GM23338 (cell line): ENCODE measurements around the gene SLC9A9. TPM values are rescaled to one million over a fixed set of nuclear protein-coding genes. Genes with fewer than 3 reads are reported as not detected.
A peak's percentile ranks its signal among the peaks of the same experiment; 100 is the strongest.

Source experiments
- ATAC-seq: fragments of 200-7000 bp; cut with Tn5 transposase; 3 replicates; pipeline ENCODE4 v1.9.1; 2020
- DNase-seq: peaks from one replicate; pipeline ENCODE4 v3.0.0-alpha.2; 2015; ENCODE audit warnings: low spot score
- H2AFZ ChIP-seq: fragments of 200-600 bp; sonication (generic); 2 replicates; pipeline ENCODE4 v1.8.0; 2016; ENCODE audit warnings: antibody characterized with exemption, mild to moderate bottlenecking, moderate library complexity
- H3F3A ChIP-seq: fragments of 200-600 bp; sonication (generic); replicated peaks from 2 replicates; pipeline ENCODE4 v1.8.0; 2017; ENCODE audit warnings: antibody characterized with exemption, mixed run types, low read depth
- H3K27ac ChIP-seq: fragments of 200-600 bp; sonication (generic); 2 replicates; pipeline ENCODE4 v1.6.1; 2016; ENCODE audit warnings: low read depth
- H3K27me3 ChIP-seq: fragments of 200-600 bp; sonication (generic); 2 replicates; pipeline ENCODE4 v1.8.0; 2016; ENCODE audit warnings: mild to moderate bottlenecking, mixed run types, moderate library complexity; ENCODE audit not compliant: insufficient read depth
- H3K36me3 ChIP-seq: fragments of 200-600 bp; sonication (generic); 2 replicates; pipeline ENCODE4 v1.8.0; 2016; ENCODE audit warnings: mild to moderate bottlenecking; ENCODE audit not compliant: insufficient read depth
- H3K4me1 ChIP-seq: fragments of 200-600 bp; sonication (generic); 2 replicates; pipeline ENCODE4 v1.8.0; 2016; ENCODE audit warnings: mild to moderate bottlenecking, moderate library complexity; ENCODE audit not compliant: insufficient read depth
- H3K4me2 ChIP-seq: fragments of 200-600 bp; sonication (generic); 2 replicates; pipeline ENCODE4 v1.7.1; 2017; ENCODE audit warnings: mixed run types
- H3K4me3 ChIP-seq: fragments of 200-600 bp; sonication (generic); 2 replicates; pipeline ENCODE4 v1.6.1; 2016; ENCODE audit warnings: mixed run types
- H3K79me2 ChIP-seq: fragments of 200-600 bp; sonication (generic); replicated peaks from 2 replicates; pipeline ENCODE4 v1.8.0; 2017; ENCODE audit warnings: mild to moderate bottlenecking; ENCODE audit not compliant: insufficient read depth
- H3K9me2 ChIP-seq: fragments of 200-600 bp; sonication (generic); 2 replicates; pipeline ENCODE4 v1.8.0; 2017; ENCODE audit not compliant: insufficient read depth
- H4K20me1 ChIP-seq: fragments of 200-600 bp; sonication (generic); replicated peaks from 2 replicates; pipeline ENCODE4 v1.8.0; 2017; ENCODE audit warnings: mild to moderate bottlenecking; ENCODE audit not compliant: insufficient read depth
- H3K27ac Mint-ChIP-seq: 2 replicates; pipeline ENCODE4 v1.8.0; 2020; ENCODE audit warnings: inconsistent platforms, mild to moderate bottlenecking, moderate library complexity, mixed read lengths
- H3K27me3 Mint-ChIP-seq: 3 replicates; pipeline ENCODE4 v1.8.0; 2022; ENCODE audit warnings: low read depth, mild to moderate bottlenecking, moderate library complexity, mixed read lengths, inconsistent platforms; ENCODE audit not compliant: insufficient read depth, poor library complexity
- H3K36me3 Mint-ChIP-seq: 3 replicates; pipeline ENCODE4 v1.8.0; 2021; ENCODE audit warnings: low read depth, mild to moderate bottlenecking, inconsistent platforms, moderate library complexity, mixed read lengths
- H3K4me1 Mint-ChIP-seq: 3 replicates; pipeline ENCODE4 v1.8.0; 2020; ENCODE audit warnings: mild to moderate bottlenecking, inconsistent platforms, mixed read lengths
- H3K4me3 Mint-ChIP-seq: 3 replicates; pipeline ENCODE4 v1.8.0; 2021; ENCODE audit warnings: moderate library complexity, mild to moderate bottlenecking, inconsistent platforms, mixed read lengths
- H3K9me3 Mint-ChIP-seq: 3 replicates; pipeline ENCODE4 v1.8.0; 2020; ENCODE audit warnings: moderate library complexity, mild to moderate bottlenecking, inconsistent platforms, mixed read lengths
- CREB1 ChIP-seq: fragments of 250-450 bp; sonication (Bioruptor Pico); IDR thresholded peaks from 2 replicates; pipeline ENCODE4 v1.5.0; 2020; ENCODE audit warnings: low read depth, mild to moderate bottlenecking, moderate library complexity
- CTCF ChIP-seq, 2 experiments: fragments of 200-600 bp in 1 of 2; sonication (generic) in 1 of 2; conservative IDR thresholded peaks; 2 replicates each; pipeline versions ENCODE4 v1.5.1 to v1.6.1; 2016 to 2017; ENCODE audit warnings: antibody characterized with exemption in 2 of 2, low read depth in 2 of 2, mild to moderate bottlenecking in 2 of 2, moderate library complexity in 1 of 2
- EZH2 ChIP-seq: fragments of 200-600 bp; sonication (generic); IDR thresholded peaks from one replicate; pipeline ENCODE4 v1.8.0; 2017; ENCODE audit warnings: antibody characterized with exemption, mild to moderate bottlenecking, low read depth; ENCODE audit not compliant: unreplicated experiment
- EZH2phosphoT487 ChIP-seq: fragments of 200-600 bp; sonication (generic); IDR thresholded peaks from one replicate; pipeline ENCODE4 v1.8.1; 2018; ENCODE audit warnings: antibody characterized with exemption; ENCODE audit not compliant: unreplicated experiment
- JUNB ChIP-seq: IDR thresholded peaks from one replicate; pipeline ENCODE4 v1.6.1; 2016; ENCODE audit warnings: antibody characterized with exemption; ENCODE audit not compliant: unreplicated experiment
- NANOG ChIP-seq: IDR thresholded peaks from 2 replicates; pipeline ENCODE4 v1.6.1; 2016; ENCODE audit warnings: antibody characterized with exemption, borderline replicate concordance
- POLR2AphosphoS5 ChIP-seq: IDR thresholded peaks from 2 replicates; pipeline ENCODE4 v1.6.1; 2016; ENCODE audit warnings: antibody characterized with exemption, low read depth
- STAT1 ChIP-seq: IDR thresholded peaks from one replicate; pipeline ENCODE4 v1.6.1; 2016; ENCODE audit warnings: antibody characterized with exemption; ENCODE audit not compliant: unreplicated experiment
- ZNF114 ChIP-seq: fragments of 250-450 bp; sonication (Bioruptor Pico); IDR thresholded peaks from 2 replicates; pipeline ENCODE4 v1.5.0; 2020; ENCODE audit warnings: mild to moderate bottlenecking, moderate library complexity
- ZNF331 ChIP-seq: fragments of 250-450 bp; sonication (Bioruptor Pico); IDR thresholded peaks from 2 replicates; pipeline ENCODE4 v1.5.0; 2020; ENCODE audit warnings: low read depth, mild to moderate bottlenecking, moderate library complexity
- polyA plus RNA-seq: library from polyadenylated mRNA; unstranded; fragments of >200 nt; fragmentation: Nextera tagmentation; extraction: Ambion mirVana; gene quantifications from 2 replicates; pipeline ENCODE4 v1.2.1, GENCODE V29; 2016
- total RNA-seq: library from RNA; depleted of rRNA; stranded (reverse); fragments of >200 nt; shearing (Covaris generic); gene quantifications from 2 replicates; pipeline ENCODE4 v1.2.3, GENCODE V29; 2014
- TF ChIP-seq, protein P1 (sequence below): IDR thresholded peaks from 2 replicates; pipeline ENCODE4 v1.6.1; 2016; ENCODE audit warnings: antibody characterized with exemption

The SLC9A9 gene
- total and polyA plus RNA-seq, 2 experiments from 2014 or later: 1.3 to 1.6 TPM

DNA sequence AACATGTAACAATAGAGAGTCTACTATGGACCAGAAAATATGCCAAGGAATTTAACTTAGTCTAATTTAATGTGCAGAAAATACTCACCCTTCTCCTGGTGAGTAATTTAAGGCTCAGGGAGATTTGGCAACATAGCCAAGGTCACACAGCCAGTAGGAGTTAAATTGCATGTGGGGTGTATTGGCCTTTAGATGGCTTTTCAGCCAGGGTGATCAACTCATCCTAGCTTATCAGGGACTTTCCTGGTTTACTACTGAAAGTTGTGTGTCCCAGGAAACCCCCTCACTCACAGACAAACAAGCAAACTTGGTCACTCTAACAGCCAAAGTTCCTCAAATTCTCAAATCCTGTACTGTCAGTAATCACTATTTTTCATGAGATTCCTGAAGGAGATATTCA lies 2.6 kb upstream of the SLC9A9 start:
- Histone ChIP-seq H3K27ac (no peak overlapping the region), H3K9me2 (peaks cover 12% of the 10 kb centered on the region; the same call in 1 of the 2 replicates), H3K79me2 (no peaks in the 10 kb centered on the region), H2AFZ (peak overlapping the region; percentile 70; the same call in 1 of the 2 replicates), H3K27me3 (no peaks in the 10 kb centered on the region), H3K36me3 (no peaks in the 10 kb centered on the region), H3K4me2 (no peak overlapping the region), H3K4me3 (no peak overlapping the region), H3K4me1 (peaks cover 23% of the 10 kb centered on the region), H4K20me1 (no peaks in the 10 kb centered on the region), H3F3A (no peaks in the 10 kb centered on the region)
- H3K4me1 Mint-ChIP-seq: peaks cover 31% of the 10 kb centered on the region
- no peak for ATAC-seq
- DNase-seq: no peak
- H3K27me3 Mint-ChIP-seq: peaks cover 4% of the 10 kb centered on the region
- no peak overlapping the region for H3K4me3 Mint-ChIP-seq
- H3K9me3 Mint-ChIP-seq: no peaks in the 10 kb centered on the region
- no peak for TF ChIP-seq CREB1 (CRISPR knock-in tag)
- TF ChIP-seq STAT1: no peak
- no peak for TF ChIP-seq JUNB
- TF ChIP-seq EZH2phosphoT487: no peak
- TF ChIP-seq NANOG: no peak
- TF ChIP-seq EZH2: no peak
- TF ChIP-seq CTCF (conservative IDR thresholded peaks at IDR 0.05; ENCODE audit: low read depth in 2 of 2): no peak
- TF ChIP-seq POLR2AphosphoS5: no peak
- no peak for TF ChIP-seq ZNF114
- TF ChIP-seq ZNF331 (CRISPR knock-in tag): no peak
- H3K36me3 Mint-ChIP-seq: no peaks in the 10 kb centered on the region
- no peak overlapping the region for H3K27ac Mint-ChIP-seq

GRCh38 chr3:143849854-143850549 lies 1.7 kb upstream of the SLC9A9 start:
- TF ChIP-seq, protein P1, sequence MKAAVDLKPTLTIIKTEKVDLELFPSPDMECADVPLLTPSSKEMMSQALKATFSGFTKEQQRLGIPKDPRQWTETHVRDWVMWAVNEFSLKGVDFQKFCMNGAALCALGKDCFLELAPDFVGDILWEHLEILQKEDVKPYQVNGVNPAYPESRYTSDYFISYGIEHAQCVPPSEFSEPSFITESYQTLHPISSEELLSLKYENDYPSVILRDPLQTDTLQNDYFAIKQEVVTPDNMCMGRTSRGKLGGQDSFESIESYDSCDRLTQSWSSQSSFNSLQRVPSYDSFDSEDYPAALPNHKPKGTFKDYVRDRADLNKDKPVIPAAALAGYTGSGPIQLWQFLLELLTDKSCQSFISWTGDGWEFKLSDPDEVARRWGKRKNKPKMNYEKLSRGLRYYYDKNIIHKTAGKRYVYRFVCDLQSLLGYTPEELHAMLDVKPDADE: no peak
- TF ChIP-seq CTCF (conservative IDR thresholded peaks at IDR 0.05; ENCODE audit: low read depth in 2 of 2): no peak
- H3K4me1 Mint-ChIP-seq: peaks cover 31% of the 10 kb centered on the region
- ATAC-seq: no peak

More at GRCh38 chr3:143849854-143850549, 1.7 kb upstream of the SLC9A9 start:
- Histone ChIP-seq H3K27me3 (no peaks in the 10 kb centered on the region), H3K4me1 (peaks cover 23% of the 10 kb centered on the region), H3F3A (no peaks in the 10 kb centered on the region), H3K79me2 (no peaks in the 10 kb centered on the region), H3K36me3 (no peaks in the 10 kb centered on the region), H2AFZ (no peak overlapping the region; the same call in 1 of the 2 replicates), H3K4me2 (no peak overlapping the region), H3K27ac (no peak overlapping the region), H3K4me3 (no peak overlapping the region), H4K20me1 (no peaks in the 10 kb centered on the region), H3K9me2 (peaks cover 12% of the 10 kb centered on the region; the same call in 1 of the 2 replicates)
- Mint-ChIP-seq H3K9me3 (no peaks in the 10 kb centered on the region), H3K27me3 (peaks cover 4% of the 10 kb centered on the region), H3K4me3 (no peak overlapping the region), H3K36me3 (no peaks in the 10 kb centered on the region), H3K27ac (no peak overlapping the region)
- DNase-seq: no peak
